ENCODE measurements around the gene RGR.

RGR gene

DNA sequence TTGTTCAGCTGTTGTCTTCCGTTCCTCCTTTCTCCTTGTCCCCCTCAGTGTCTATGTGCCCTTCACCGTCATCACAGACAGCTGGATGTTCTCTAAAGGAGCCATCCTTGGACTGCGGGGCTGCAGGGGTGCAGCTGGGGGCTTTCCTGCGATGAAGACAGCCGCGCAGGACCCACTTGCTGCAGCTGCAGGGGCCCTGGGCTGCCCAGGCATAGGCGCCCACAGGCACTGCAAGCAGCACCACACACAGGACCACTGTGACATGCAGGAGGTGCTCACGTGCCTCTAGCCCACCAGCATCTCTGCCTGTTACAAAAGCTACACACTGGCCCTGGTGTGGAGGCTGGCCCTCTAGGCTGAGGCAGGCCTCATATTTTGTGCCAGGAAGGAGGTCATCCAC, 22.9 kb upstream of the RGR start:
- DNase-seq (ENCODE audit: low spot score): no peak

GRCh38 chr10:84224411-84225028, 20.3 kb upstream of the RGR start:
- no peak for DNase-seq (ENCODE audit: low spot score)

DNA sequence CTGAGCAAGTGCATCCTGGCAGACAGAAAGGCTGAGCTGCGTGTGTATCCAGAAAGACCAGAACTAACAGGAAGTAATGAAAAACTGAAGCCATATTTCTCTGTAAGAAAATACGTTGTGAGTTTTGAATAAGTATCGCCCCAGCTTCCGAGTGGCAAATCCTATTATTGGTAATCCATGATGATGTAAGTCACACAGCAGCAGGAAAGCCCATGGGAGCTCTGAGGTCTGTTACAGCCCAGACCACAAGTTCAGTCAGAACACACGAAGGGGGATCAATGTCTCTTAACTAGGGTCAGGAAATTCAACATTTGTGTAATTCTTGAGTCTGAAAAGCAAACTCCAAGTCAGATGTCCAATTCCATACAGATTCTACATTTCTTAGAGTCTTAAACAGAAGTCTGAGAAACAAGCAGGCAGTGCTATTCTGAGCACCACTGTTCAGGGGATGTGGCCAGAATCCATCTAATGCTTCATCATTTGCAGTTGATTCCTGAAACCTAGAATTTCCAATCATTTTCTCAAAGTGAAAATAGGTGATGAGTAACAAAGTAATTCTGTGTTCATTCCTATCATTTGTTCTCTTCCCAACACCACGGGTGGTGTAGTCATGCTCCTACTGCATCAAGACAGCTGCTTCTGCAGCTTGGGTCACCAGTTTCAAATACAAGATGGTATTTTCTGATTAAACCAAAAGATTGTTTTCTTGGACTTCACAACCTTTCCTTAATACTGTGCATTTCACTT, 19.3 kb upstream of the RGR start, which contains the start of gene LRIT2:
TSS of gene LRIT2 (minus strand) at position 118 of the 747 bp plus-strand sequence. CDS start at position 94, 24 bp downstream.
- DNase-seq (ENCODE audit: low spot score): no peak

- DNase-seq (ENCODE audit: low spot score): no peak
Measured at GRCh38 chr10:84226616-84227015, 18.2 kb upstream of the RGR start.

- no peak for DNase-seq (ENCODE audit: low spot score)
Measured at GRCh38 chr10:84227810-84228209, 17.0 kb upstream of the RGR start.

- no peak for DNase-seq (ENCODE audit: low spot score)
Measured at GRCh38 chr10:84230359-84230758, 14.5 kb upstream of the RGR start.

DNA sequence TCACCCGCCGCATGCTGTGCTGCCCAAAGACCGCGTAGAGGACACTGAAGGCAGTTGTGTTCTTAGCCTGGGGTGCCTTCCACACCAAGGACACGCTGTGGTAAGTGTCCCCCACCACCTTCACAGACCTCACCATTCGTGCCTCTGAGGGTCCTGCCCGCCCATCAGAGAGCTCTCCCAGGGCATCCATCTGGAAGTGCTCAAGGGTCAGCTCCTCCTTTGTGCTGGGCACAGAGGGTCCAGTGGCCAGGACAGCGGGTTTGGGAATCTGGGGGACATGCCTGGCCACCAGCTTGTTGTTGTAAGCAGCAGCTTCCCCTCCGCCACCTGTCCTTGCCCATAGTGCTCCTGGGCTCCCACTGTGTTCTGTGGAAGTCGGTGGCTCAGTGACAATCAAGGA, 12.5 kb upstream of the RGR start:
- DNase-seq (ENCODE audit: low spot score): no peak

DNA sequence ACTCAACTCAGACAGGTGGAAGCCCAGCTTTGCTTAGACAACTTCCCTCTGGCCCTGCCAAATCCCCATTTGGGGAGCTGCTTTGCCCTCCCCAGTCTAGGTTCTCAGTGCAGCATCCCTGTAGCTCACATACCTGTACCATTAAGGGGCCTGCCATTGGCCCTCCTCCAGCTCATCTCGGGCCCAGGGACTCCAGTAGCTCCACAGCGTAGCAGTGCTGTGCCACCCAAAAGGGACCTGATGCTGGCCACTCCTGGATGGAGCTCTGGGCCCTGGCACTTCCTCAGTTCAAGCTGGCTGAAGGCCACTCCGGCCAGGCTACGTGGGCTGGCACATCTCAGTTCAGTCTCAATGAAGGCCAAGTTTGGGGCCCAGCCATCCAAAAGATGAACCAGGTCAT, 10.9 kb upstream of the RGR start:
- no peak for DNase-seq (ENCODE audit: low spot score)

GRCh38 chr10:84234479-84234878, 10.4 kb upstream of the RGR start:
- no peak for DNase-seq (ENCODE audit: low spot score)

GRCh38 chr10:84235096-84235495, 9.8 kb upstream of the RGR start:
- DNase-seq (ENCODE audit: low spot score): no peak

- DNase-seq (ENCODE audit: low spot score): no peak
Measured at GRCh38 chr10:84236807-84237198, 8.1 kb upstream of the RGR start.

- no peak for DNase-seq (ENCODE audit: low spot score)
Measured at GRCh38 chr10:84237199-84238051, 7.4 kb upstream of the RGR start.

- no peak for DNase-seq (ENCODE audit: low spot score)
Measured at GRCh38 chr10:84238909-84239308, 5.9 kb upstream of the RGR start.

- no peak for DNase-seq (ENCODE audit: low spot score)
Measured at GRCh38 chr10:84241185-84241790, 3.6 kb upstream of the RGR start, which contains the start of gene LRIT1. LRIT1 (minus strand) TSS chr10:84241546; CDS start chr10:84241439, 107 bp downstream.

- DNase-seq (ENCODE audit: low spot score): no peak
Measured at GRCh38 chr10:84243759-84244158, 1.1 kb upstream of the RGR start.

- no peak for DNase-seq (ENCODE audit: low spot score)
Measured at GRCh38 chr10:84247496-84247895, 2.6 kb downstream of the RGR start.

GRCh38 chr10:84248794-84249193, 3.9 kb downstream of the RGR start:
- no peak for DNase-seq (ENCODE audit: low spot score)

DNA sequence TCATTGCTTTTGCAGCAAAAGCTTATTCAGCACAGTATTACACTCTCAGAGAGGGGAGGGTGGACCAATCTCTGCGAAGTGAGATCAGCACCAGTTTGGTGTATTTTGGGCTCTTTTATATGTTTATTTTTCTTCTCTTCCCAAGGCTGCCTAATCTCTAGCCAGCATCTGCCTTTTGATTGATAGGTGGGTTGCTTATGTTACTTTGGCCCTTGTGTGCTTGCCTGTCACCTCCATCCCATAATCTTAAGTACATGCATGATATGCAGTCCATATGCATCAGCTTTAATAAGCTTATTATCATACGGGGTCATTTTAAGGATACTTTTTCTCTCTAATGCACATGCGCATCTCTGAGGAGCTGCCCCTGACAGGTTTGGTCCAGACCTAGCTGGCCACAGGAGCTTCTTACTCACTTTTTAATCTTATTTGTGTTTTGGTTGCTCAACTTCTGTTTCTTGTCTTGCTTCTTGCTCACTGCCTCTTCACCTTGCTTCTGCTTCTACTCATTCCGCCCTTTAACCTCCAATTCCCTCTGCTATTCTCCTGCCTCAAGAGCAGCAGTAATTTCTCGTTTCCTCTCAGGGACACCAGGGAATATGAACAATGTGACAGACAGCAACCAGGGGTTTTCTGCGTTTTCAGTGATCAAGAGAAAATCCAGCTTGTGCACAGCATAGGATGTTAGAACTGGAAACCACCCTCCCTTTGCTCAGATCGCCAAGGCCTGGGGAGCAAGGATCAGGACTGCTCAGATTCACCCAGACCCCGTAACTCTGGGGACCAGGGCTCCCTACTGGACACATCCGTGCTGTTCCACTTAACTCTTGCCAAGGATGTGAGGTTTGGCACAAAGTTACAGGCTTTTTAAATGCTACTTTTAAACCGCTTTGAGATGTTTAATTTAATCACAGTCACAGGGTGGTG, 10.0 kb downstream of the RGR start:
- no peak for DNase-seq (ENCODE audit: low spot score)

DNA sequence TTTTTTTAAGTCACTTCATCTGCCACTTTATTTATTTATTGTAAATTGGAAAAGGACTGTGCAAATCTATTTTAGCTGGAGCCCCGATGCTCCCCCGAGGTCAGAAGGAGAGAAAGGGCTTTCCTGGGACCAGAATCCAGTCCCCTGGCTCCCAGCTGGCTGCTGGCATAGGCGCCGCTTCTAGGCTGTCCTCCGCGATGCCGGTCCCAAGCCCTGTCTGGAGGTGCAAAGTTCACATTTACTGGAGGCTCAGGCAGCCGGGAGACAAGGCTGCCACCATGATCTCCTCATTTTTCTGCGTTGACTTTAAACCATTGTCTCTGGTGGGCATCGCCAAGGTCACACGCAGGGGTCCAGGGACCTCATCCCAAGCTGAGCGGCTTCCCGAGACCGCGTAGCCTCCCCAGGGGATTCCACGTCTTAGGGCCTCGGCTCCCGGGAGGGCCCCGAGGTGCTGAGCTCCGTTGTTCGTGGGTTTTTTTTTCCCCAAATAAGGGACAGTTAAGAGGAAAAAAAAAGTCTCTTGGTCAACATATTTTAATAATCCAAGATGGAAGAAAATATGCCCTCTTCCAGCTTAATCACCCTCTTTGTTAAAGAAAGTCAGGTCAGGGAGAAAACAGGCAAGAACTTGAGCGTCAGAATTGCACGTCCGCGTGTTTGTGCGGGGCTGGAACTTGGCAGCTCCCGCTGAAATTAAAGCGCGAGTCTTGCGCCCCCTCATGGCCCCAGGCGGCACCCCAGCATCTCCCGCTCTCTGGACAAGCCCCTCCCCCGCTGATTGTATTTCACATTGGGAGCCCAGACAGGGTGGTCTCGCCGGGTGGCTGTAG, 11.9 kb downstream of the RGR start:
- DNase-seq (ENCODE audit: low spot score): no peak

- no peak for DNase-seq (ENCODE audit: low spot score)
Measured at GRCh38 chr10:84257343-84258020, 12.6 kb downstream of the RGR start.

Data from SW480 (cell line).